Measurements from ENCODE around the gene POU6F1.

DNA sequence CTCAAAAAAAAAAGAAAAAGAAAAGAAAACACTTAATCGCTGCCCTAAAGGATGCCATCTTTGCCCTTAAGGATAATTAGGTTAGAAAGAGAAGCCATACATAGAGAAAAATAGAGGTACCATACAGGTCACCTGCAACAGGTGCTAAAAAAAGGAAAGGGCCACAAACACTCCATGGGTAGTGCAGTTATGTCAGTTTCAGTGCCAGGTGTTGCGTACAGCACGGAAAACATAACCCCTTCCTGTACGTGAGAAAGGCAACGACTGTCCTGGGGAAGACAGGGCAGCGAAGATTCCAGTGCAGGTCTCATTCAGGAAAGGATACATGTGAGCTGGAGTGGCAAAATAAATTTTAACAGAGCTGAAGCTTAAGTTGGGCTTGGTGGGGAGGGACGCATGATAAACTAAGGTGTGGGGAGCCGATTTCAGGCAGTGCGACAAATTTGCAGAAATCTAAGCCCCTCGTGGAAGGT lies 20.2 kb upstream of the POU6F1 start:
- TF ChIP-seq, protein P1, sequence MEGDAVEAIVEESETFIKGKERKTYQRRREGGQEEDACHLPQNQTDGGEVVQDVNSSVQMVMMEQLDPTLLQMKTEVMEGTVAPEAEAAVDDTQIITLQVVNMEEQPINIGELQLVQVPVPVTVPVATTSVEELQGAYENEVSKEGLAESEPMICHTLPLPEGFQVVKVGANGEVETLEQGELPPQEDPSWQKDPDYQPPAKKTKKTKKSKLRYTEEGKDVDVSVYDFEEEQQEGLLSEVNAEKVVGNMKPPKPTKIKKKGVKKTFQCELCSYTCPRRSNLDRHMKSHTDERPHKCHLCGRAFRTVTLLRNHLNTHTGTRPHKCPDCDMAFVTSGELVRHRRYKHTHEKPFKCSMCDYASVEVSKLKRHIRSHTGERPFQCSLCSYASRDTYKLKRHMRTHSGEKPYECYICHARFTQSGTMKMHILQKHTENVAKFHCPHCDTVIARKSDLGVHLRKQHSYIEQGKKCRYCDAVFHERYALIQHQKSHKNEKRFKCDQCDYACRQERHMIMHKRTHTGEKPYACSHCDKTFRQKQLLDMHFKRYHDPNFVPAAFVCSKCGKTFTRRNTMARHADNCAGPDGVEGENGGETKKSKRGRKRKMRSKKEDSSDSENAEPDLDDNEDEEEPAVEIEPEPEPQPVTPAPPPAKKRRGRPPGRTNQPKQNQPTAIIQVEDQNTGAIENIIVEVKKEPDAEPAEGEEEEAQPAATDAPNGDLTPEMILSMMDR (conservative IDR thresholded peaks at IDR 0.05; ENCODE audit: low read length) = no peak
- no peak for TF ChIP-seq EZH2phosphoT487 (IDR thresholded peaks at IDR 0.05; ENCODE audit: borderline replicate concordance)

All from Loucy (cell line).